ENCODE results near the gene KIF5C. TPM values are rescaled to one million over a fixed set of nuclear protein-coding genes. Genes with fewer than 3 reads are reported as not detected.

KIF5C gene
- total and polyA plus RNA-seq, 2 of the 13 experiments (the other 11 are each of a cell fraction or from before 2014, with no cell fraction given): 0.15 to 0.20 TPM

- TF ChIP-seq PRDM15 (CRISPR knock-in tag; IDR thresholded peaks at IDR 0.05): no peak
- TF ChIP-seq FOXA3 (CRISPR knock-in tag; IDR thresholded peaks at IDR 0.05): peak; percentile 97
- TF ChIP-seq KDM1A (CRISPR knock-in tag; IDR thresholded peaks at IDR 0.05): peak; percentile 66; the same call in 1 of the 2 replicates
- TF ChIP-seq RBFOX2 (IDR thresholded peaks at IDR 0.05; ENCODE audit: low read depth, low read length): no peak
- no peak for TF ChIP-seq ZNF337 (CRISPR knock-in tag; IDR thresholded peaks at IDR 0.05; ENCODE audit: borderline replicate concordance, low read depth)
- TF ChIP-seq ZGPAT (CRISPR knock-in tag; IDR thresholded peaks at IDR 0.05): 0 out of 2 replicates have a peak, but pooled peaks have one; percentile 35
- no peak for TF ChIP-seq ZSCAN22 (CRISPR knock-in tag; IDR thresholded peaks at IDR 0.05)
- no peak for TF ChIP-seq CSRNP2 (CRISPR knock-in tag; conservative IDR thresholded peaks at IDR 0.05; ENCODE audit: low read depth)
- no peak for TF ChIP-seq ARNT2 (CRISPR knock-in tag; IDR thresholded peaks at IDR 0.05; ENCODE audit: low read depth)
- TF ChIP-seq USF2 (IDR thresholded peaks at IDR 0.05; ENCODE audit: low read depth, low read length): no peak
- no peak for TF ChIP-seq USF2 (CRISPR knock-in tag; IDR thresholded peaks at IDR 0.05; ENCODE audit: borderline replicate concordance)
- no peak for TF ChIP-seq REL (CRISPR knock-in tag; conservative IDR thresholded peaks at IDR 0.05)
- no peak for TF ChIP-seq ZMAT3 (CRISPR knock-in tag; conservative IDR thresholded peaks at IDR 0.05)
- no peak for TF ChIP-seq ARID2 (CRISPR knock-in tag; IDR thresholded peaks at IDR 0.05; ENCODE audit: borderline replicate concordance)
- no peak for TF ChIP-seq ZNF552 (CRISPR knock-in tag; IDR thresholded peaks at IDR 0.05; ENCODE audit: borderline replicate concordance)
- TF ChIP-seq CREB3 (CRISPR knock-in tag; IDR thresholded peaks at IDR 0.05): no peak
- no peak for TF ChIP-seq JUN (CRISPR knock-in tag; IDR thresholded peaks at IDR 0.05)
- TF ChIP-seq GABPB1 (CRISPR knock-in tag; IDR thresholded peaks at IDR 0.05): peak; percentile 44; the same call in 1 of the 2 replicates
- TF ChIP-seq ZNF703 (CRISPR knock-in tag; IDR thresholded peaks at IDR 0.05; ENCODE audit: borderline replicate concordance): no peak
- no peak for TF ChIP-seq HOXA7 (CRISPR knock-in tag; IDR thresholded peaks at IDR 0.05)
Measured at GRCh38 chr2:149020432-149020851, 145.4 kb downstream of the KIF5C start (continued).
